GM20000 (cell line): ENCODE data around the gene RPS6KB2.

Experiments
- DNase-seq: peaks from one replicate; pipeline ENCODE4 v3.0.0; 2012; ENCODE audit warnings: low spot score
- TF ChIP-seq, protein P1 (sequence below): IDR thresholded peaks from 2 replicates; pipeline ENCODE4 v1.5.1; 2012; ENCODE audit warnings: mild to moderate bottlenecking, control low read depth; ENCODE audit errors: extremely low read depth, missing control alignments

RPS6KB2 gene

DNA sequence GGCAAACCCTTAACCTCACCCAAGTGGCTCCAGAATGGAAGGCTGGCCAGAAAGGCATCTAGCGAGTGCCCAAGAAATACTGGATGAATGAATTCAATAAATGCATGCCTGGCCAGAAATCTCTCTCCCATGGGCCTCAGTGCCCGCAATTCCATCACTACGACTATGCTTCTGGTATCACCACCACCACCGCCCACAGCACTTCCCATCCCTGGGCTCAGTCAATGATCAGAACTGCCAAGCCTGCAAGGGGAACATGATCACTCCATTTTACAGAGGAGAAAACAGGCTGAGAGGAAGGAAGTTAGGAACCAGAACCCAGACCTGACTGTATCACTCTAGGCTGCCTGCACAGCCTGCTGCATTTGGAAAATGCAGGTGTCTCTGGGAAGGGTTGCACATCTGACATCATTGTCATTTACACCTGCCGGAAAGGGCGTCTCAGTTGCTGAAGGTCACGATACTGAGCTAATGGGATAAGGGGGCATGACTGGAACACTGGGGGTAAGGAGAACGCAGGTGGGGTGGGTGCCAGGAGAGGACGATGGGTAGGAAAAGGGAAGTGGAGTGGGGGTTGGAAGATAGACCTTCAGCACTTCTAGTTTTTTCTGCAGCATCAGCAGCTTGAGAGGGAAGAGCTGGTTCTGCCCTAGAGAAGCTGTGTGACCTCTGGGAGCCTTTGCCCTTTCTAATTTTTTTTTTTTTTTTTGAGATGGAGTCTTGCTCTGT, 21.0 kb downstream of the RPS6KB2 start:
- no peak for DNase-seq

DNA sequence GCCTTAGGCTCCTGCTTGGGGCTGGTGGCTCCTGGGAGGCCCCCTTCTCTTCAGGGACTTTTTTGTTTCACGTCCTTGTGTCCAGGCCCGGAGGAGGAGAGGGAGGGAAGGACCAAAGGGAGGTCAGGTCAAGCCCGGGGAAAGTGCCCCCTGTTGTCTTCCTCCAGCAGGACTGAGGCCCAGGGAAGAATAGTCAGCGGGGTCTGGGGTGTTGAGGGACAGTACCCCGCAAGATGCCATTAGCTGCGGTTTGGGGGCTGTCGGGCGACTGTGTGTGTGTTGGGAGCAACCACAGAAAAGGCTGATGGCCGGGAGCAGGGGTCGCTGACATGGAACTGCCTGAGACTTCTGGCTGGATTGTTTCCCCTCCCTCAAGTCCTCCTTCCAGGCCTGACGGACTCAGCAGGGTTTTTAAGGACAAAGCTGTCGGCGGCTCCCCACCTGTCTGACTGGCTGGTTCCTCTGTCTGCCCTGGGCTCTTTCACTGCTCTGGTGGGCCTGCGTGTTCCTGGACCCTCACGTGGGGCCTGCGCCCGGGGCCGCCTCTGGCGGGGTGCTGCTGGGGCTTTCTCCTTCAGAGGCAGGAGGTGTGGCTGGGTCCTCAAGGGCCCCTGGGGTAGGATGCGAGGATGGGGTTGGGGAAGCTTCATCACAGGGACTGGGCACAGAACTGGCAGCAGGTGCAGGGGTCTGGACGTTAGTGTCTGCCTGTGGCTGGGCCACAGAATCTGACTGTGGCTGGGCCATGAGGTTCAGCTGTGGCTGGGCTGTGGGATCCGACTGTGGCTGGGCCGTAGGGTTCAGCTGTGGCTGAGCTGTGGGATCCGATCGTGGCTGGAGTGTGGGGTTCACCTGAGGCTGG, 22.7 kb downstream of the RPS6KB2 start:
- DNase-seq: no peak
- TF ChIP-seq, protein P1, sequence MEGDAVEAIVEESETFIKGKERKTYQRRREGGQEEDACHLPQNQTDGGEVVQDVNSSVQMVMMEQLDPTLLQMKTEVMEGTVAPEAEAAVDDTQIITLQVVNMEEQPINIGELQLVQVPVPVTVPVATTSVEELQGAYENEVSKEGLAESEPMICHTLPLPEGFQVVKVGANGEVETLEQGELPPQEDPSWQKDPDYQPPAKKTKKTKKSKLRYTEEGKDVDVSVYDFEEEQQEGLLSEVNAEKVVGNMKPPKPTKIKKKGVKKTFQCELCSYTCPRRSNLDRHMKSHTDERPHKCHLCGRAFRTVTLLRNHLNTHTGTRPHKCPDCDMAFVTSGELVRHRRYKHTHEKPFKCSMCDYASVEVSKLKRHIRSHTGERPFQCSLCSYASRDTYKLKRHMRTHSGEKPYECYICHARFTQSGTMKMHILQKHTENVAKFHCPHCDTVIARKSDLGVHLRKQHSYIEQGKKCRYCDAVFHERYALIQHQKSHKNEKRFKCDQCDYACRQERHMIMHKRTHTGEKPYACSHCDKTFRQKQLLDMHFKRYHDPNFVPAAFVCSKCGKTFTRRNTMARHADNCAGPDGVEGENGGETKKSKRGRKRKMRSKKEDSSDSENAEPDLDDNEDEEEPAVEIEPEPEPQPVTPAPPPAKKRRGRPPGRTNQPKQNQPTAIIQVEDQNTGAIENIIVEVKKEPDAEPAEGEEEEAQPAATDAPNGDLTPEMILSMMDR: no peak

More for the DNA sequence above, 21.0 kb downstream of the RPS6KB2 start:
- TF ChIP-seq, protein P1: no peak

DNA sequence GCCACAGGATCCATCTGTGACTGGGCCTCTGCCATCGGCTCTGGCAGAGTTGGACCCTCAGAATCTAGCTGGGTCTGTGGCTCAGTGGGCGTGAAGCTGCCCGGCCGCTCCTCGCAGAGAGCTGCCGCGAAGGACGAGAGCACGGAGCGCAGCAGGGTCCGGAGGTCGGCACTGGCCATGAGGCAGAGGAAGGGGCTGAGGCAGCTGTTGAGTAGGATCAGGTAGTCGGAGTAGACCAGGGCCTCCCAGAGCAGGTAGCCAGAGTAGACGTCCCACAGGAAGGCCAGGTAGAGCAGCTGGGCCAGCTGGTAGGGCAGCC, 23.3 kb downstream of the RPS6KB2 start:
- no peak for DNase-seq
- TF ChIP-seq, protein P1: no peak

DNA sequence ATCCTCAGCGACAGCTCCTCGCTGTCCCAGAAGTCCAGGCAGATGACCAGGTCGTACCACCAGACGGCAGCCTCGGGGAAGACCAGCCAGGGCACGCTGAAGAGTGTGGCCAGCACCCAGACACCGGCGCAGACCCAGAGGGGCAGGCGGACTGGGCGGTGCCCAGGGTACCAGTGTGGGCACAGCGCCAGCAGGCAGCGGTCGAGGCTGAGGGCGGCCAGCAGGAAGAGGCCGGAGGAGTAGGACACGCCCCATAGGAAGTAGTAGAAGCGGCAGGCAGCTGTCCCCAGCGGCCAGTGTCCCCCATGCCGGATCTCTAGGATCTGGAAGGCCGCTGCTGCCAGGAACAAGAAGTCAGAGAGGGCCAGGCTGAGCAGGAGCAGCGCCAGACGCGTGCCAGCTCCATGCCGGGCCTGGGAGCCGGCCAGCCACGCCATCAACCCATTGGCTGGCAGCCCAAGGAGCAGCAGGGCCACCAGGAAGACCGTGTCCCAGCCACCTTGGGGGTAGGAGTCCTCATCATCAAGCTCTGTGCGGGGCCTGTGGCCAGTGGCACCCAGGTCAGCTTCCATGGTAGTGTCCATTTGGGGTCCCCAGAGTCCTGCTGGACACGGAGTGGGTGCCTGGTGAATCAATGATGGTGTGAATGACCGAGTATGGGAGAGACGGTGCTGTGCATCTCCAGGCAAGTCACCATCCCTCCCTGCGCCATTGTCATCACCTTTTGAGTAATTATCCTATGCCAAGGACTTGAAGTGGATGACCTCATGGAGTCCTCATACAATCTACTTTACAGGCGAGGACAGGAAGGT, 24.1 kb downstream of the RPS6KB2 start, which contains the start of gene GPR152:
GPR152 (minus strand) TSS at position 589 of the 812 bp plus-strand sequence; CDS start at position 584, 5 bp downstream.
- no peak for DNase-seq
- TF ChIP-seq, protein P1: no peak

DNA sequence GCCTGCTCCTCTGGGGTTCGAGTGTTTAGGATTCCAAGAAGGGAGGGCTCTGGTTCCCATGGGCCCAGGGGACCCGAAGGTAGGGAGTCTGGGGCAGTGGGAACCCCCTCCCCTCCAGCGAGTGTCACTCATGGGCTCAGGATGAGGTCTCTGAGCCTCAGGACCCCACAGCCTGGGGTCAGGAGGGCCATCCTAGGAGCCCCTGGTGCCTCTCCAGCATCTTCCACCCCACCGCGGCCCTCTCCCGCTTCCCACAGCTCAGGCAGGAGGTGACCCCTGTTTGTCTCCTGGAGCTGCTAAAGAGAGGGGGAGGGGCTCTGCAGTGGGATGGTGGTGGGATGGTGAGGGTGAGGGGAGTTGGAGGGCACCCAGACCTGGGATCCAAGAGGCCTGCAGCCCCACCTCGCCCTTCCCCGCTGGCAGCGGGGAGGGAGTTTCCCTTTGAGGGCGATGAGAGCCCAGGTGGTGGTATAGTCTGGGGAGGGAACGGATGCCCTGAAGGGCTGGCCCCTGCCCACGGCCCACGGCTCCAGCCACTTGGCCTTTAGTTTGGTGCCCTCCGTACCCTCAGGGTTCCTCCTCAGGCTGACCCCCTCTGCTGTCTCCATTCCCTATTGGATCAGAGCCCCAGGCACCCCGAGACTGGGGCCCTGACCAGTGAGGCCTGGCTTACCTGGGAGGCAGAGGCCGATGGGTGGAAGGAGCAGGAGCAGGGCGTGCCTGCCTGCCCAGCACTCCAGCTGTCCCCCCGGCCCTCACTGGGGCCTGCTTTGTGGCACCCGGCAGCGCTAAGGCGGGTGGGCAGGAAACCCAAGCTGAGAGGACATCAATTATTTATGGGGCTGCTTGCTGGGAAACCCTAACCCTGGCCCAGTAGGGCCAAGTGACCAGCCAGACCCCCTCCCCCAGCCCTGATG, 25.8 kb downstream of the RPS6KB2 start:
- TF ChIP-seq, protein P1: no peak

DNA sequence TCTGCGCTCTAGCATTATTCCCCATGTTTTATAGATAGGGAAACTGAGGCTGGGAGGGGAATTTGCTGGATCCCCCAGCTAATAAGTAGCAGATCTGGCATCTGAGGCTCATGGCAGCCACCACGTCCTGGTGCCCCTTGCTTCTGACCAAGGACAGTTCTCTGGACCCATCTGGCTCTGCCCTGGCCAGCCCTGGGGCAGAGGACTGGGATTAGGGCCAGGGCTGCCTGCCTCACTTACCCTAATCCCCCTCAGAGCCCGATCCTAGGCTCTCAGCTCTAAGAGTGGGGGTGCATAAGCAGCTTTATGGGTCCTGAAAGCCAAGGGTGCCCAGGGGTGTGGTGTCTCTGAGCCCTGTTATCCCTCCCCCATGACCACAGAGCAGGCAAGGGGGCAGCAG, 26.8 kb downstream of the RPS6KB2 start, which contains the start of gene CABP4:
CABP4 (plus strand) TSS at position 301 of the 400 bp plus-strand sequence; CDS start at position 371, 70 bp downstream.
- DNase-seq: no peak
- TF ChIP-seq, protein P1: no peak

More for the DNA sequence above, 25.8 kb downstream of the RPS6KB2 start:
- no peak for DNase-seq
